Small intestine (tissue), 7 donors: ENCODE data around the gene AGBL5. TPM values are rescaled to one million over a fixed set of nuclear protein-coding genes. Genes with fewer than 3 reads are reported as not detected.
"Not testable (repeated sequence)": the region's sequence is repeated elsewhere in the genome, so short reads cannot be mapped to it uniquely, and the experiment has no call there.

Source experiments
- DNase-seq, 2 donors: peaks; one replicate each; pipeline versions ENCODE4 v3.0.0 to v3.0.0-alpha.2; 2013
- FAIRE-seq: peaks from 2 replicates; lab custom pipeline; 2012; peaks lifted over from hg19 to GRCh38; lab: Jason Lieb, UNC
- H3K27ac ChIP-seq, 3 donors: one replicate each; pipeline ENCODE4 v1.5.1; 2013; ENCODE audit warnings: low read length in 2 of 3, mild to moderate bottlenecking in 2 of 3, control low read depth in 1 of 3, inconsistent platforms in 1 of 3, low read depth in 1 of 3, moderate library complexity in 1 of 3
- H3K27me3 ChIP-seq, 3 donors: one replicate each; pipeline ENCODE4 v1.6.1; 2013; ENCODE audit warnings: low read length in 3 of 3, inconsistent platforms in 1 of 3; ENCODE audit not compliant: control insufficient read depth in 3 of 3, insufficient read depth in 3 of 3
- H3K36me3 ChIP-seq, 3 donors: one replicate each; pipeline ENCODE4 v1.6.1; 2013; ENCODE audit warnings: low read length in 3 of 3, inconsistent platforms in 1 of 3, low read depth in 1 of 3, mild to moderate bottlenecking in 1 of 3, moderate library complexity in 1 of 3; ENCODE audit not compliant: control insufficient read depth in 3 of 3, insufficient read depth in 2 of 3
- H3K4me1 ChIP-seq, 3 donors: one replicate each; pipeline ENCODE4 v1.6.1; 2013; ENCODE audit warnings: low read length in 2 of 3, inconsistent platforms in 1 of 3, low read depth in 1 of 3, mild to moderate bottlenecking in 1 of 3, moderate library complexity in 1 of 3; ENCODE audit not compliant: control insufficient read depth in 3 of 3, insufficient read depth in 2 of 3
- H3K4me3 ChIP-seq, 3 donors: one replicate each; pipeline ENCODE4 v1.5.1; 2013; ENCODE audit warnings: low read length in 3 of 3, control low read depth in 1 of 3, inconsistent platforms in 1 of 3, low read depth in 1 of 3, mild to moderate bottlenecking in 1 of 3, moderate library complexity in 1 of 3
- H3K9me3 ChIP-seq, 2 donors: one replicate each; pipeline ENCODE4 v1.6.1; 2013; ENCODE audit warnings: low read depth in 1 of 2, low read length in 1 of 2; ENCODE audit not compliant: control insufficient read depth in 2 of 2, insufficient read depth in 1 of 2
- WGBS, 3 donors: extraction: QIAGEN DNeasy Blood & Tissue Kit; methylation state at CpG; one replicate each; pipeline ENCODE4 v1.1.7; 2013; 5-methylcytosine and 5-hydroxymethylcytosine counted together
- polyA plus RNA-seq, 4 donors: library from polyadenylated mRNA; stranded (reverse) in 3 of 4; unstranded in 1 of 4; fragments of 200-250 nt in 3 of 4; fragments of 120-200 nt in 1 of 4; gene quantifications; one replicate each; pipeline versions ENCODE4 v1.2.1 to v1.2.3, GENCODE V29; 2013
- donor health status: healthy with polysubstance abuse.
- donor health status: control.
- donor health status: control.
- donor health status: Bipolar disorder and iron deficiency.
- donor health status: healthy.

Gene AGBL5
- polyA plus RNA-seq, 4 donors = 6.0 to 28.9 (median 8.8) TPM

DNA sequence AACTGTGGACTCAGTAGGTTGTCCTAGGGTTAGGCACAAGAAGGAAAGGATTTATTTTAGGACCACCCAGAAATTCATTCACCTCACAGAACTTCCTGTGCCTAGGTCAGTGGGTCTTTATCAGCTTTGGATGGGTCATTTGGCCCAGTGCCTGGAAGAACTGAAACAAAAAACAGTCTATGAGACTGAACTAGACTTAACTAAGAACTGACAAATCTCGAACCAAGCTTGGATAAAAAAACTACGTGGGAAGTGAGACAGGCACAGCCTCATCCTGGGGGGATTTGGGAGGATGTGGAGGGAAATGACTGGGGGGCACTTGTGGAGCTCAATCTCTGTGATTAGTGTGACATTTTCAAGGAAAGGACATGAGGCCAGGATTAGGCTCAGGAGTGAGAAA lies 22.3 kb downstream of the AGBL5 start:
- no peak overlapping the region for H3K4me3 ChIP-seq
- no peak for DNase-seq
- H3K27me3 ChIP-seq = peaks cover 0 to 8% (median 0%) of the 10 kb centered on the region in 3 donors
- FAIRE-seq = no peak
- no peaks in the 10 kb centered on the region for H3K9me3 ChIP-seq
- H3K36me3 ChIP-seq = peaks cover 0 to 15% (median 5%) of the 10 kb centered on the region in 3 donors
- H3K4me1 ChIP-seq = peaks cover 4 to 23% (median 7%) of the 10 kb centered on the region in 3 donors
- 38 to 51% (median 38%) methylated on average over 2 of the region's 2 CpGs for WGBS, 3 donors
- H3K27ac ChIP-seq = peak overlapping the region in 2 of 3 donors; percentile 28 to 92

GRCh38 chr2:27074738-27075565 lies 23.5 kb downstream of the AGBL5 start:
- WGBS, 3 donors = 53 to 78% (median 69%) methylated on average over 4 of the region's 4 CpGs
- FAIRE-seq = no peak
- Histone ChIP-seq H3K36me3 (peaks cover 0 to 4% (median 0%) of the 10 kb centered on the region in 3 donors), H3K27me3 (peaks cover 0 to 8% (median 0%) of the 10 kb centered on the region in 3 donors), H3K4me3 (no peak overlapping the region), H3K27ac (peak overlapping the region in 2 of 3 donors; percentile 24 to 72), H3K9me3 (no peaks in the 10 kb centered on the region), H3K4me1 (peaks cover 4 to 18% (median 6%) of the 10 kb centered on the region in 3 donors)
- DNase-seq = no peak

- DNase-seq, H3K4me3 ChIP-seq, FAIRE-seq, H3K9me3 ChIP-seq, H3K36me3 ChIP-seq, H3K27me3 ChIP-seq: not testable (repeated sequence)
- Histone ChIP-seq H3K27ac (peak overlapping the region in 2 of 3 donors; percentile 24 to 38), H3K4me1 (peaks cover under 1 to 13% (median 2%) of the 10 kb centered on the region in 3 donors)
- 69 to 85% (median 85%) methylated on average over 6 of the region's 6 CpGs for WGBS, 3 donors
Measured at GRCh38 chr2:27075566-27075871, 24.1 kb downstream of the AGBL5 start.

- Histone ChIP-seq H3K4me3 (no peak overlapping the region), H3K36me3 (peaks cover 0 to 6% (median 0%) of the 10 kb centered on the region in 3 donors), H3K4me1 (peaks cover 0 to 11% (median 0%) of the 10 kb centered on the region in 3 donors), H3K27me3 (peaks cover 0 to 8% (median 0%) of the 10 kb centered on the region in 3 donors), H3K27ac (peak overlapping the region in 1 of 3 donors; percentile 38), H3K9me3 (no peaks in the 10 kb centered on the region)
- WGBS, 3 donors = 74 to 85% (median 77%) methylated on average over 4 of the region's 4 CpGs
- no peak for FAIRE-seq
- no peak for DNase-seq
Measured at GRCh38 chr2:27076323-27076722, 24.9 kb downstream of the AGBL5 start.

- peaks cover 0 to 8% (median 0%) of the 10 kb centered on the region in 3 donors for H3K27me3 ChIP-seq
- H3K27ac ChIP-seq = peak overlapping the region in 1 of 3 donors; percentile 46
- no peaks in the 10 kb centered on the region for H3K9me3 ChIP-seq
- WGBS, 3 donors = 64 to 70% (median 66%) methylated on average over 7 of the region's 7 CpGs
- DNase-seq (no peak), FAIRE-seq (no peak)
- no peak overlapping the region for H3K4me3 ChIP-seq
- H3K36me3 ChIP-seq = peaks cover 0 to 11% (median 0%) of the 10 kb centered on the region in 3 donors
- H3K4me1 ChIP-seq = peaks cover 0 to 15% (median 0%) of the 10 kb centered on the region in 3 donors
Measured at GRCh38 chr2:27077231-27077630, 25.8 kb downstream of the AGBL5 start.

DNA sequence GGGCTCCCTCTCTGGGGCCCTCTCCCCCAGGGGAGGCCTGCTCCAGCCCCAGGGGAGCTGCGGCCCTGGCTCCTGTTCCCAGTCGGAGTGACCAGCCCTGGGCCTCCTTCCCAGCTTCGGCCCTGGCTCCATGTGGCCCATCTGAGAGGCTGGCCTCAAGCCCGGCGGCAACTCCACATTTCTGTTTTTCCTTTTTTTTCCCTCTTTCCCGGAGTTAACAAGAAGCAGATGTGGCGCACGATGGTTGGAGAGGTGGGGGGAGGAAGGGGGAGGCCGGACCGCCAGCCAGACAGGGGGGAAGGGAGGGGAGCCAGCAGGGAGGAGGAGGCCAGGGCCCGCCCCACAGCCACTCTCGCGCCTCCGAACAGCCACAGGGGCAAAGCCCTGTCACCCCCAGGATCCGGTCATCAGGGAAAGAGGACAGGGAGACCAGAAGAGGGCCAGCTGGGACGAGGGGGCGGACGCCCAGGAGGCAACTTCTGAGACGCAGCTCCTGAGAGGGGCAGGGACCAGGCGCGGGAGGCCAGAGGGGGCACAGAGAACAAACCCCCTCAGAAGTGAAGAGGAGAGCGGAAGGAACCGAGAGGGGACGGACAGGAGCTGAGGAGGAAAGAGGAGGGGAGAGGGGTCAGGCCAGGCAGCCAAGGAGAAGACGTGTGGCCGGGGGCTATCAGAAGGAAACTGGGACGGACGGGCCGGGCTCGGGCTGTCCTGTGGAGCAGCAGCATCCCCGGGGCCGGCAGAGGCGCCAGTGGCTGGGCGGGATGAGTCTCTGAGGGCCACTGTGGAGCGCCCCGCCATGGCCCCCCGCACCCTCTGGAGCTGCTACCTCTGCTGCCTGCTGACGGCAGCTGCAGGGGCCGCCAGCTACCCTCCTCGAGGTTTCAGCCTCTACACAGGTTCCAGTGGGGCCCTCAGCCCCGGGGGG lies 27.1 kb downstream of the AGBL5 start, which contains the start of gene EMILIN1:
EMILIN1 (plus strand) TSS at position 349 of the 928 bp plus-strand sequence; CDS start at position 800, 451 bp downstream.
- H3K9me3 ChIP-seq = no peaks in the 10 kb centered on the region
- H3K4me3 ChIP-seq = peak within 1 kb of the TSS; percentile 24 to 71 (median 26)
- no peak for FAIRE-seq
- peak in 1 of 2 donors; percentile 58 for DNase-seq
- peaks cover 0 to 19% (median 0%) of the 10 kb centered on the region in 3 donors for H3K36me3 ChIP-seq
- H3K27me3 ChIP-seq = peaks cover 0 to 8% (median 0%) of the 10 kb centered on the region in 3 donors
- H3K4me1 ChIP-seq = peaks cover 0 to 8% (median 0%) of the 10 kb centered on the region in 3 donors
- H3K27ac ChIP-seq = peak within 1 kb of the TSS in 2 of 3 donors; percentile 77 to 80
- 43 to 76% (median 74%) methylated on average over 32 to 41 of the region's 41 CpGs for WGBS, 3 donors

DNA sequence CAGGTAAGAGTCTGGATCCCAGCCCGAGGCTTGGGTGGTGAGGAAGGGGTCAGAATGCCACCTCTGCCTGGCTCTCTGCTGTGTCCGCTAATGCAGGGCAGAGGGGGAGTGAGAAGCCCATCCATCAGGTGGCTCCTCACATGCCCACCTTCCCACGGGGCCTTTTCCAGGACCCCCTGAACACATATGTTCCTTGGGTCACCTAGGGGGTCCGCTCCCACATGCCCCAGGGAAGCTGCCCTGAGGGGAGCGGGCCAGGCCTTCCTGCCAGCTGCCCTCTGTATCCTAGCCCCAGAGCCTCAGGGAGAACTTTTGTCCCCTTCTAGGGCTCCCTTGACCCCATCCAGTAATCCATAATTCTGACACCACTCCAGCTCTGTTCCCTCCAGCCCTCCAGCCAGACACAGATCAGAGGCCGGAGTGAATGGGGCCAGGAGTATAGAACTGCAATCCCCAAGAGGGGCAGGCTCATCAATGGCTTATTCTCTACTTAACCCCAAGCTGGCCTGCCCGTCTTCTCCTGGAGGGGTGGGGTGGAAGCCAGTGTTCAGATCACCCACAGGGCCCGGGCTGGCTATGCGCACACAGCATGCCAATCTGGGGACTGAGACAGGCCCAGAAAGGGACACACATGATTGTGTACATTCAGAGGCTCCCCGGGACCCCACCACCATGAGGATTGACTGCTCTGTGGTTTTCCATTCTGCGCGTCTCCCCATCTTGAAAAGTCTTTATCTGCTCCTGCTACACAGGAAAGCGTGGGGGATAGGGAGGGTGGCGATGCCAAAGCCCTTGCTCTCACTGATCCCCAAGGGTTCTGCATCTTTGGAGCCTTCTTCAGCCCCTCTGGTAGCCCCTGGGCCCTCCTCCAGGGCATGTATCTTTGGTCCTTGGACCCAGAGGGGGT lies 28.0 kb downstream of the AGBL5 start:
- DNase-seq (no peak), FAIRE-seq (no peak)
- peak overlapping the region in 2 of 3 donors; percentile 77 to 80 for H3K27ac ChIP-seq
- peaks cover 0 to 8% (median 0%) of the 10 kb centered on the region in 3 donors for H3K4me1 ChIP-seq
- H3K36me3 ChIP-seq = peaks cover 0 to 28% (median 0%) of the 10 kb centered on the region in 3 donors
- H3K9me3 ChIP-seq = no peaks in the 10 kb centered on the region
- WGBS, 3 donors = 62 to 87% (median 86%) methylated on average over 13 to 14 of the region's 14 CpGs
- H3K4me3 ChIP-seq = peak overlapping the region; percentile 24 to 71 (median 26)
- peaks cover 0 to 8% (median 0%) of the 10 kb centered on the region in 3 donors for H3K27me3 ChIP-seq
